CD8-positive, alpha-beta memory T cell (primary cell): ENCODE data around the gene PIK3R5. TPM values are rescaled to one million over a fixed set of nuclear protein-coding genes. Genes with fewer than 3 reads are reported as not detected.

Source experiments
- CTCF ChIA-PET: fragments of 350-600 bp; sonication (Branson Sonifier 250); formaldehyde crosslinking; loops from one replicate; lab custom pipeline; 2021; ENCODE audit warnings: antibody characterized with exemption; lab: Charles Lee
- POLR2A ChIA-PET: fragments of 350-600 bp; sonication (Branson Sonifier 250); formaldehyde crosslinking; loops from one replicate; lab custom pipeline; 2021; ENCODE audit warnings: antibody characterized with exemption; lab: Charles Lee
- DNase-seq, 5 donors: peaks; one replicate each; pipeline versions ENCODE4 v3.0.0 to v3.0.0-alpha.2; 2020 to 2022; ENCODE audit warnings: mixed read lengths in 1 of 5
- H3K27ac ChIP-seq: one replicate; pipeline ENCODE4 v1.7.0; 2013; ENCODE audit warnings: low read depth, mild to moderate bottlenecking, low read length, moderate library complexity
- H3K27me3 ChIP-seq: 2 replicates; pipeline ENCODE4 v1.7.0; 2013; ENCODE audit warnings: low read length, mild to moderate bottlenecking; ENCODE audit not compliant: insufficient read depth, poor library complexity, severe bottlenecking
- H3K36me3 ChIP-seq: 2 replicates; pipeline ENCODE4 v1.7.0; 2013; ENCODE audit warnings: mild to moderate bottlenecking, low read length, moderate library complexity; ENCODE audit not compliant: insufficient read depth
- H3K4me1 ChIP-seq: 2 replicates; pipeline ENCODE4 v1.7.0; 2013; ENCODE audit warnings: mild to moderate bottlenecking, low read length, moderate library complexity; ENCODE audit not compliant: insufficient read depth
- H3K4me3 ChIP-seq: 2 replicates; pipeline ENCODE4 v1.7.0; 2013; ENCODE audit warnings: mild to moderate bottlenecking, low read length
- H3K9me3 ChIP-seq: 2 replicates; pipeline ENCODE4 v1.7.0; 2013; ENCODE audit warnings: mild to moderate bottlenecking, low read length
- H3K27ac Mint-ChIP-seq, 8 donors: one replicate each; pipeline ENCODE4 v1.8.0; 2020 to 2021; ENCODE audit warnings: mixed read lengths in 8 of 8, mild to moderate bottlenecking in 6 of 8, inconsistent platforms in 3 of 8, moderate library complexity in 3 of 8
- H3K27me3 Mint-ChIP-seq, 2 donors: one replicate each; pipeline ENCODE4 v1.8.0; 2020 to 2021; ENCODE audit warnings: mixed read lengths in 2 of 2, mild to moderate bottlenecking in 1 of 2, moderate library complexity in 1 of 2
- H3K36me3 Mint-ChIP-seq, 3 donors: one replicate each; pipeline ENCODE4 v1.8.0; 2020 to 2021; ENCODE audit warnings: mixed read lengths in 3 of 3, inconsistent platforms in 1 of 3, mild to moderate bottlenecking in 1 of 3
- H3K4me1 Mint-ChIP-seq, 3 donors: one replicate each; pipeline ENCODE4 v1.8.0; 2020 to 2021; ENCODE audit warnings: mixed read lengths in 3 of 3, inconsistent platforms in 1 of 3, mild to moderate bottlenecking in 1 of 3
- H3K4me3 Mint-ChIP-seq, 7 donors: one replicate each; pipeline ENCODE4 v1.8.0; 2020 to 2021; ENCODE audit warnings: mixed read lengths in 7 of 7, mild to moderate bottlenecking in 6 of 7, moderate library complexity in 4 of 7, inconsistent platforms in 2 of 7
- H3K9me3 Mint-ChIP-seq, 5 donors: one replicate each; pipeline ENCODE4 v1.8.0; 2020 to 2022; ENCODE audit warnings: mixed read lengths in 5 of 5, mild to moderate bottlenecking in 3 of 5, moderate library complexity in 2 of 5, inconsistent platforms in 1 of 5
- polyA plus RNA-seq: library from polyadenylated mRNA; unstranded; fragments of 300-500 nt; fragmentation: Illumina TruSeq; gene quantifications from one replicate; pipeline ENCODE4 v1.2.3, GENCODE V29; 2021
- total RNA-seq, 2 experiments: library from RNA; stranded (reverse); gene quantifications; one replicate each; pipeline ENCODE4 v1.2.3, GENCODE V29; 2021

PIK3R5 gene
- total and polyA plus RNA-seq, 3 experiments from 2014 or later, result 28.6 to 71.6 (median 30.2) TPM

- Mint-ChIP-seq H3K4me1 (peaks cover 66 to 87% (median 76%) of the 10 kb centered on the region in 3 donors), H3K9me3 (no peaks in the 10 kb centered on the region), H3K27me3 (peaks cover 0 to 1% of the 10 kb centered on the region in 2 donors), H3K36me3 (peaks cover 15 to 84% (median 24%) of the 10 kb centered on the region in 3 donors), H3K4me3 (peak overlapping the region in 1 of 7 donors; percentile 20), H3K27ac (peak overlapping the region; percentile 27 to 99 (median 88))
- H3K27me3 ChIP-seq, result no peaks in the 10 kb centered on the region
- no peak for DNase-seq
- no peaks in the 10 kb centered on the region for H3K9me3 ChIP-seq
- peaks cover 64% of the 10 kb centered on the region for H3K4me1 ChIP-seq
- no peak overlapping the region for H3K27ac ChIP-seq
- H3K36me3 ChIP-seq, result peaks cover 35% of the 10 kb centered on the region
- ChIA-PET CTCF (interaction anchor here (1.2 to 2.4 kb wide), 5 partner anchors 20 to 110 kb away, joined by 3 to 10 read pairs (median 5); no protein-coding TSS in a partner anchor), POLR2A (interaction anchor here (0.5 kb wide), 1 partner anchor 708 kb away, joined by 7 read pairs; no protein-coding TSS in a partner anchor)
- H3K4me3 ChIP-seq, result no peak overlapping the region
Measured at GRCh38 chr17:8896087-8896486, 69.4 kb downstream of the PIK3R5 start.

GRCh38 chr17:8894673-8895578, 70.6 kb downstream of the PIK3R5 start:
- Histone ChIP-seq H3K27me3 (no peaks in the 10 kb centered on the region), H3K27ac (no peak overlapping the region), H3K36me3 (peaks cover 42% of the 10 kb centered on the region), H3K4me1 (peaks cover 52% of the 10 kb centered on the region), H3K9me3 (no peaks in the 10 kb centered on the region), H3K4me3 (no peak overlapping the region)
- Mint-ChIP-seq H3K9me3 (no peaks in the 10 kb centered on the region), H3K4me3 (peak overlapping the region in 3 of 7 donors; percentile 1 to 9 (median 2)), H3K36me3 (peaks cover 12 to 83% (median 24%) of the 10 kb centered on the region in 3 donors), H3K4me1 (peaks cover 55 to 76% (median 66%) of the 10 kb centered on the region in 3 donors), H3K27ac (peak overlapping the region; percentile 65 to 99 (median 91)), H3K27me3 (peaks cover 0 to 1% of the 10 kb centered on the region in 2 donors)
- DNase-seq, result peak in 2 of 5 donors; percentile 28 to 46
- ChIA-PET CTCF (interaction anchor here (0.8 to 2.4 kb wide), 9 partner anchors 19 to 148 kb away, joined by 3 to 10 read pairs (median 3); no protein-coding TSS in a partner anchor), POLR2A (interaction anchor here (0.8 kb wide), 1 partner anchor 52 kb away, joined by 3 read pairs; no protein-coding TSS in a partner anchor)

- Mint-ChIP-seq H3K4me3 (no peak overlapping the region), H3K4me1 (peaks cover 50 to 69% (median 59%) of the 10 kb centered on the region in 3 donors)
- peaks cover 49% of the 10 kb centered on the region for H3K36me3 ChIP-seq
Measured at GRCh38 chr17:8894202-8894671, 71.3 kb downstream of the PIK3R5 start.

GRCh38 chr17:8893621-8894201, 71.8 kb downstream of the PIK3R5 start:
- no peak for DNase-seq
- H3K4me1 ChIP-seq, result peaks cover 40% of the 10 kb centered on the region

More at GRCh38 chr17:8894202-8894671, 71.3 kb downstream of the PIK3R5 start:
- Histone ChIP-seq H3K4me1 (peaks cover 46% of the 10 kb centered on the region), H3K9me3 (no peaks in the 10 kb centered on the region), H3K27me3 (no peaks in the 10 kb centered on the region), H3K4me3 (no peak overlapping the region), H3K27ac (no peak overlapping the region)
- ChIA-PET POLR2A (interaction anchor here (1.0 kb wide), 1 partner anchor 22 kb away, joined by 3 read pairs; no protein-coding TSS in a partner anchor), CTCF (interaction anchor here (0.8 to 2.4 kb wide), 8 partner anchors 19 to 148 kb away, joined by 3 to 10 read pairs (median 3); no protein-coding TSS in a partner anchor)
- peaks cover 11 to 88% (median 24%) of the 10 kb centered on the region in 3 donors for H3K36me3 Mint-ChIP-seq
- H3K27me3 Mint-ChIP-seq, result peaks cover 0 to 1% of the 10 kb centered on the region in 2 donors
- H3K27ac Mint-ChIP-seq, result peak overlapping the region in 5 of 8 donors; percentile 7 to 99 (median 70)
- DNase-seq, result no peak
- H3K9me3 Mint-ChIP-seq, result no peaks in the 10 kb centered on the region

GRCh38 chr17:8893059-8893458, 72.4 kb downstream of the PIK3R5 start:
- Histone ChIP-seq H3K27ac (no peak overlapping the region), H3K4me3 (no peak overlapping the region), H3K27me3 (no peaks in the 10 kb centered on the region), H3K4me1 (peaks cover 34% of the 10 kb centered on the region), H3K36me3 (peaks cover 47% of the 10 kb centered on the region), H3K9me3 (no peaks in the 10 kb centered on the region)
- Mint-ChIP-seq H3K27ac (peak overlapping the region in 6 of 8 donors; percentile 39 to 82 (median 70)), H3K36me3 (peaks cover 10 to 91% (median 19%) of the 10 kb centered on the region in 3 donors), H3K4me3 (no peak overlapping the region), H3K4me1 (peaks cover 38 to 57% (median 48%) of the 10 kb centered on the region in 3 donors), H3K9me3 (no peaks in the 10 kb centered on the region), H3K27me3 (peaks cover 0 to 1% of the 10 kb centered on the region in 2 donors)
- POLR2A ChIA-PET, result interaction anchor here (1.0 kb wide), 1 partner anchor 23 kb away, joined by 3 read pairs; no protein-coding TSS in a partner anchor
- CTCF ChIA-PET, result no interaction called here
- DNase-seq, result no peak

More at GRCh38 chr17:8893621-8894201, 71.8 kb downstream of the PIK3R5 start:
- H3K4me1 Mint-ChIP-seq, result peaks cover 44 to 64% (median 54%) of the 10 kb centered on the region in 3 donors
- ChIA-PET POLR2A (interaction anchor here (1.0 kb wide), 1 partner anchor 23 kb away, joined by 3 read pairs; no protein-coding TSS in a partner anchor), CTCF (interaction anchor here (0.5 to 2.2 kb wide), 4 partner anchors 36 to 147 kb away, joined by 3 to 10 read pairs (median 4); no protein-coding TSS in a partner anchor)
- H3K27ac ChIP-seq, result no peak overlapping the region
- H3K9me3 Mint-ChIP-seq, result no peaks in the 10 kb centered on the region
- H3K36me3 Mint-ChIP-seq, result peaks cover 11 to 89% (median 20%) of the 10 kb centered on the region in 3 donors
- H3K9me3 ChIP-seq, result no peaks in the 10 kb centered on the region
- peak overlapping the region in 3 of 8 donors; percentile 15 to 83 (median 17) for H3K27ac Mint-ChIP-seq
- no peak overlapping the region for H3K4me3 Mint-ChIP-seq
- H3K36me3 ChIP-seq, result peaks cover 51% of the 10 kb centered on the region
- H3K4me3 ChIP-seq, result no peak overlapping the region
- no peaks in the 10 kb centered on the region for H3K27me3 ChIP-seq
- H3K27me3 Mint-ChIP-seq, result peaks cover 0 to 1% of the 10 kb centered on the region in 2 donors

- H3K27ac Mint-ChIP-seq, result peak overlapping the region in 7 of 8 donors; percentile 4 to 88 (median 75)
- no peak for DNase-seq
- no peaks in the 10 kb centered on the region for H3K9me3 Mint-ChIP-seq
- POLR2A ChIA-PET, result no interaction called here
- H3K27me3 Mint-ChIP-seq, result no peaks in the 10 kb centered on the region
- peaks cover 43% of the 10 kb centered on the region for H3K36me3 ChIP-seq
- peaks cover 7 to 89% (median 17%) of the 10 kb centered on the region in 3 donors for H3K36me3 Mint-ChIP-seq
- peaks cover 30 to 50% (median 40%) of the 10 kb centered on the region in 3 donors for H3K4me1 Mint-ChIP-seq
- no peak overlapping the region for H3K4me3 Mint-ChIP-seq
- no peak overlapping the region for H3K27ac ChIP-seq
- H3K9me3 ChIP-seq, result no peaks in the 10 kb centered on the region
- H3K27me3 ChIP-seq, result no peaks in the 10 kb centered on the region
- H3K4me3 ChIP-seq, result no peak overlapping the region
- CTCF ChIA-PET, result interaction anchor here (1.4 kb wide), 2 partner anchors 8 to 14 kb away, joined by 3 to 5 read pairs; no protein-coding TSS in a partner anchor
- H3K4me1 ChIP-seq, result peaks cover 26% of the 10 kb centered on the region
Measured at GRCh38 chr17:8892338-8892690, 73.2 kb downstream of the PIK3R5 start.

GRCh38 chr17:8890671-8891070, 74.8 kb downstream of the PIK3R5 start:
- H3K36me3 ChIP-seq, result peaks cover 55% of the 10 kb centered on the region
- no peaks in the 10 kb centered on the region for H3K9me3 ChIP-seq
- Mint-ChIP-seq H3K36me3 (peaks cover 7 to 89% (median 14%) of the 10 kb centered on the region in 3 donors), H3K4me3 (no peak overlapping the region), H3K4me1 (peaks cover 14 to 33% (median 24%) of the 10 kb centered on the region in 3 donors), H3K9me3 (no peaks in the 10 kb centered on the region), H3K27me3 (peaks cover 0 to 4% of the 10 kb centered on the region in 2 donors), H3K27ac (peak overlapping the region in 2 of 8 donors; percentile 32 to 38)
- no peak for DNase-seq
- H3K4me1 ChIP-seq, result peaks cover 10% of the 10 kb centered on the region
- H3K4me3 ChIP-seq, result no peak overlapping the region
- no peaks in the 10 kb centered on the region for H3K27me3 ChIP-seq
- CTCF ChIA-PET, result interaction anchor here (1.4 to 1.6 kb wide), 2 partner anchors 9 to 62 kb away, joined by 4 to 5 read pairs; no protein-coding TSS in a partner anchor
- POLR2A ChIA-PET, result no interaction called here
- H3K27ac ChIP-seq, result no peak overlapping the region
